Esophagus mucosa (tissue), 1 donor: ENCODE measurements around the gene LFNG. TPM values are rescaled to one million over a fixed set of nuclear protein-coding genes. Genes with fewer than 3 reads are reported as not detected.
A peak's percentile ranks its signal among the peaks of the same experiment; 100 is the strongest.

Experiments
- ATAC-seq: fragments of 200-7000 bp; cut with Tn5 transposase; one replicate; pipeline ENCODE4 v1.9.1; 2020
- total RNA-seq: library from RNA; stranded (reverse); gene quantifications from one replicate; pipeline ENCODE4 v1.2.4, GENCODE V29; 2023
- donor health status: DM: yes; HTN: yes; CAD: no.

LFNG gene
- total RNA-seq, 1 donor from 2014 or later: 5.7 TPM

DNA sequence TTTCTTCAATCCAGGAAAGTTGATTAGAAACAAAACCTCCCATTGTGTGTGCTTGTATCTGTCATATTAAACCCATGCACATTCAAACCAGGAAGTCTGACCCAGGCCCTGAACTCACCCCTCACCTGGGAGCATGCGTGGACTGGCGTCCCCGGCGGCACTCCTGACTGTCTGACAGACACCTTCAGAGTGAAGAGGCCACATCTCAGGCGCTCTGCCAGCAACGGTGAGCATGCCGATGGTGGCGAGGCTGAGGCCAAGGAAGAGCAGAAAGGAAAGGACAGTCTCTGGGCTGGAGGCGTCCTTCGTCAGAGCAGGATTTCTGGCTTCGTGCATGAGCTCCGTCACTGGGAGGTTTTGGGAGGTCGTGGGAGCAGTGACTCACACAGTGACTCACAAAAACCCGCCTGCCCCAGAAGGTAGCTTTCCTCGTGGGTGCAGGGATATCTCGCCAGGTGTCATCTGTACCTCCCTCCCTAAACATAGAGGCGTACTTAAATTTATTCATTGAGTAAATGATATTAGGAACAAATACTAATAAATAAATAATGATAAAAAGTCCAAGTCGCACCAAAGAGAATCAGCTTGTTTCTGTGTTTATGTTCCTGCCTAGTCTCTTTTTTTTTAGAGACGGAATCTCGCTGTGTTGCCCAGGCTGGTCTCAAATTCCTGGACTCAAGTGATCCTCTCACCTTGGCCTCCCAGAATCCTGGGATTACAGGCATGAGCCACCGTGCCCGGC lies 52.7 kb downstream of the LFNG start:
- ATAC-seq: peak; percentile 63

DNA sequence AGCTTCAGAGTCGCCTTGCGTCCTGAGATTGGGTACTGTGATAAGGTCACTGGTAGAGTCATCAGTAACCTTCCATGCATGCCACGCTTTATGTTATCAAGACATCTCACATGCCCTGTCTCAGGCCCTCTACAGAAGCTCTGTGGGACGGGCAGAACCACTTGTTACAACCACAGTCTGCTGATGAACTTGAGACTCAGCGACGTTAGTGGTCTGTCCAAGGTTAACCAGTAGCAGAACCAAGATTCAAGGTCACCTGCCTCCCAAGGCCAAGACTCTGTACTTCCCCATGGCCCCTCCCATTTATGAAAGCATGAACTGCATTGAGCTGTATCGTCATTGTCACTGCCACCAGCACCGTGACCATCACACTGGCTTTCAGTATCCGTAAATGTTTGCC lies 54.2 kb downstream of the LFNG start:
- no peak for ATAC-seq

DNA sequence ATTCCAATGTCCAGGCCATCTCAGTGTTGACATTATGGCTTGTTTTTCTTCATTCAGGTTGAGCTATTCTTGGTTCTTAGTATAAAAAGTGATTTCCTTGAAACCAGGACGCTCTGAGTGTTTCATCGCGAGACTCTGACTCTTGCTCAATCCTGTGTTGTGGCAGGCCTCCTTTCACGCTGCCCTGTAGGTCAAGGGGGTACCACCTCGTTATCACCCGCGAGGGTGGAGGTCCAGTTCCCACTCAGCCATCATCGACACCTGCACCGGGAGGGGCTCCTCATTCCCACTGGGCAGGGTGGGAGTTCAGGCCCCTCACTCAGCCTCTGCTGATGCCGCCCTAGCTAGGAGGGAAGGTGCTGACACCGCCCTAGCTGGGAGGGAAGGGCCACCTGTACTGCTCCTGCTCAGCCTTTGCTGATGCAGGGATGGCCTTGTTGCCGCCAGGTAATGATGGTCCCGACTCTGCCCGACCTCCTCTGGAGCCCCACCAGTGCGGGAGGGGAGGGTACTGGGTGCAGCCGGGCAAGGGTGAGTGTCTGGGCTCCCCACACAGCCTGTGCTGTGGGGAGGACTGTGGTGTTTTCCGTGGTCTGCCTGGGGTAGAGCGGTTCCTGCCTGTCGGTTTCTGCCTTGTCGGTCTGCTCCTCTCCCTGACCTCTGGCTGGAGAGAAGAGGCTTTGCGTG lies 55.6 kb downstream of the LFNG start:
- no peak for ATAC-seq

DNA sequence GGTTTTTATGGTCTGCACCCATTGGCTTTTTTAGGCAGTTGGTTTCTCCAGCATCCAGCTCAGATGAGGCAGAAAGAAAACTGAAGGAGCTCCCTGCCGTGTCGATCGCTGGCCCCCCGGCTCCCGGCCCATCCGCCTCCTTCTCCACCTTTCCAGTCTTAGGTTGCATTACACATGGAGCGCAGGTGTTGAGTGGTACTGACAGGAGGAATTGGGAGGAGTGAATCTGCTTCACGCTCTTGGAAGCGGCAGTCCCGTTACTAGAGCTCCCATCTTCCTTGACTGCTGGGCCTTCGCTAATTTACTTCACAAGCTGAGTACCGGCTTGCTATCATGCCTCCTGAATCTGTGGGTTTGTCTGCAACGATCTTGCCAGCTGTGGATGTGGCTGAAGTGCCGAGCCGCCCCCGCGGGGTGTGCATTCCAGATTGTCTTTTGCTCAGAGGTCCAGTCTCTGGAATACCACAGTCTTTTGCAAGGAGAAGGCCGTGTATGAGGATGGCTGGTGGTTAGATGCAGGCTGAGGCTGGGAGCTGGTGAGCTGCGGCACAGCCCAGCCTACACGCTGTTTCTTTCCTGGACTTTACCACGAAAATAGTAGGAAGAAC lies 56.3 kb downstream of the LFNG start:
- no peak for ATAC-seq

DNA sequence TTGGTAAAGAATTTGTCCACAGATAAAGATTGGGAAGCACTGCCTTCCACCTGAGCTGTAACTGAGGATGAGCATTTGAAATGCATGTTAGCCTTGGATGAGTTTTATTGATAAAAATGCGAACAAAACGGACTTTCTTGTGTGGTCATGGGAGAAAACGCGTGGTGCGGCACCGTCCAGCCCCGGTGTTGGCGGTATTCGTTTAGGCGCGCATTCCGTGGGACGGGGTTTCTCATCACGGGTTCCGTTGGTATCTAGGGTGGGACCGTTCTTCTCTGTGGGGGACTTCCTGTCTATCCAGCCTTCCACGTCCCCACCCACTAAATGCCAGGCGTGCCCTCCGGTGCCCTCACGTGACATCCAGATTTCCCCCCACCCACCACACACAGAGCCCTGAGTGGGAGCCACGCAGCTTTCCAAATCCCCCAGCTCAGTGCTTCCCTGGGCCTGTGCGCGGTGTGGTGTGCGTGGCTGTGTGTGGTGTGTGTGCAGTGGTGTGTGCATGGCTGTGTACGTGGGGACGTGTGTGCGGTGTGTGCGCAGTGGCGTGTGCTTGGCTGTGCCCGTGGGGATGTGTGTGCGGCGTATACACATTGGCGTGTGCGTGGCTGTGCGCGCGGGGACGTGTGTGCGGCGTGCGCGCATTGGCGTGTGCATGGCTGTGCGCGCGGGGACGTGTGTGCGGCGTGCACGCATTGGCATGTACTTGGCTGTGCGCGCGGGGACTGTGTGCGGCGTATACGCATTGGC lies 57.3 kb downstream of the LFNG start:
- no peak for ATAC-seq

Other genes starting within 250 kb of the LFNG start
- gene SNX8, start 205.3 kb upstream of the LFNG start, total RNA-seq: 21.7 TPM
- 119 TPM for gene EIF3B, start 164.9 kb upstream of the LFNG start, total RNA-seq
- 4.1 TPM for gene CHST12, start 116.2 kb upstream of the LFNG start, total RNA-seq
- not detected for gene GRIFIN, start 43.4 kb upstream of the LFNG start, total RNA-seq
- 11.9 TPM for gene BRAT1, start 35.8 kb downstream of the LFNG start, total RNA-seq
- 7.5 TPM for gene IQCE, start 39.2 kb downstream of the LFNG start, total RNA-seq
- 11.7 TPM for gene TTYH3, start 112.2 kb downstream of the LFNG start, total RNA-seq
- 0.12 TPM for gene AMZ1, start 168.4 kb downstream of the LFNG start, total RNA-seq